C4-2B (cell line): ENCODE results near the gene ST6GALNAC6.

Source experiments
- CTCF ChIP-seq: fragments of 450-650 bp; conservative IDR thresholded peaks from 2 replicates; pipeline ENCODE4 v1.5.1; 2017; ENCODE audit warnings: mild to moderate bottlenecking
- ZFX ChIP-seq: fragments of 450-650 bp; IDR thresholded peaks from 2 replicates; pipeline ENCODE4 v1.6.1; 2017

- no peak for TF ChIP-seq CTCF
- no peak for TF ChIP-seq ZFX
Observed at GRCh38 chr9:127860779-127861178, 38.6 kb downstream of the ST6GALNAC6 start.
